Suppressor macrophage (primary cell): Measurements from ENCODE around the gene DIP2B.
A peak's percentile ranks its signal among the peaks of the same experiment; 100 is the strongest.

Source experiments
- DNase-seq, 4 experiments: peaks; one replicate each; pipeline ENCODE4 v3.0.0-alpha.2; 2020 to 2022

The DIP2B gene

GRCh38 chr12:50614167-50614759 lies 109.5 kb downstream of the DIP2B start:
- DNase-seq = no peak

- no peak for DNase-seq
Observed at GRCh38 chr12:50615145-50615906, 110.5 kb downstream of the DIP2B start.

GRCh38 chr12:50615907-50616296 lies 111.1 kb downstream of the DIP2B start:
- DNase-seq = no peak

GRCh38 chr12:50617657-50618056 lies 112.9 kb downstream of the DIP2B start:
- DNase-seq = no peak

- DNase-seq = no peak
Observed at GRCh38 chr12:50618864-50619609, 114.3 kb downstream of the DIP2B start.

GRCh38 chr12:50619610-50619958 lies 114.8 kb downstream of the DIP2B start:
- no peak for DNase-seq

GRCh38 chr12:50620109-50620977 lies 115.6 kb downstream of the DIP2B start:
- DNase-seq = peak in 3 of 4 experiments; percentile 23 to 46 (median 36)

GRCh38 chr12:50620978-50621360 lies 116.2 kb downstream of the DIP2B start:
- no peak for DNase-seq

GRCh38 chr12:50621399-50622300 lies 116.9 kb downstream of the DIP2B start:
- DNase-seq = no peak

GRCh38 chr12:50625029-50625925 lies 120.5 kb downstream of the DIP2B start:
- DNase-seq = no peak

- peak; percentile 29 to 80 (median 56) for DNase-seq
Observed at GRCh38 chr12:50626026-50626425, 121.2 kb downstream of the DIP2B start.

GRCh38 chr12:50627491-50627890 lies 122.7 kb downstream of the DIP2B start:
- DNase-seq = no peak

GRCh38 chr12:50628394-50628793 lies 123.6 kb downstream of the DIP2B start:
- no peak for DNase-seq

GRCh38 chr12:50633955-50634354 lies 129.2 kb downstream of the DIP2B start:
- peak in 3 of 4 experiments; percentile 16 to 32 (median 22) for DNase-seq

GRCh38 chr12:50634379-50634778 lies 129.6 kb downstream of the DIP2B start:
- peak in 1 of 4 experiments; percentile 14 for DNase-seq

GRCh38 chr12:50635364-50635763 lies 130.6 kb downstream of the DIP2B start:
- DNase-seq = no peak

GRCh38 chr12:50635857-50636256 lies 131.1 kb downstream of the DIP2B start:
- no peak for DNase-seq

GRCh38 chr12:50636505-50636904 lies 131.7 kb downstream of the DIP2B start:
- no peak for DNase-seq

- peak; percentile 13 to 77 (median 45) for DNase-seq
Observed at GRCh38 chr12:50637870-50638481, 133.2 kb downstream of the DIP2B start.

GRCh38 chr12:50638482-50638880 lies 133.7 kb downstream of the DIP2B start:
- DNase-seq = no peak
